B cell (primary cell): Measurements from ENCODE around the gene GAL3ST2. TPM values are rescaled to one million over a fixed set of nuclear protein-coding genes. Genes with fewer than 3 reads are reported as not detected.

Experiments used
- ATAC-seq: fragments of 200-7000 bp; cut with Tn5 transposase; one replicate; pipeline ENCODE4 v1.10.0; 2021; ENCODE audit warnings: low read depth, mild to moderate bottlenecking, moderate number of reproducible peaks, moderate library complexity
- CTCF ChIA-PET: fragments of 350-600 bp; sonication (Branson Sonifier 250); formaldehyde crosslinking; loops from one replicate; lab custom pipeline; 2021; ENCODE audit warnings: antibody characterized with exemption, inconsistent platforms; lab: Charles Lee
- POLR2A ChIA-PET: fragments of 350-600 bp; sonication (Branson Sonifier 250); formaldehyde crosslinking; loops from one replicate; lab custom pipeline; 2021; ENCODE audit warnings: antibody characterized with exemption; lab: Charles Lee
- DNase-seq: peaks from one replicate; pipeline ENCODE4 v3.0.0; 2013
- H2AFZ ChIP-seq: 2 replicates; pipeline ENCODE4 v1.6.1; 2012; ENCODE audit warnings: mild to moderate bottlenecking, low read depth, low read length; ENCODE audit not compliant: insufficient read depth, poor library complexity, severe bottlenecking
- H3K27ac ChIP-seq, 2 donors: 1 replicate in 1 of 2; 2 replicates in 1 of 2; pipeline ENCODE4 v1.5.1; 2012 to 2013; ENCODE audit warnings: low read length in 2 of 2, mild to moderate bottlenecking in 2 of 2, moderate library complexity in 1 of 2
- H3K27me3 ChIP-seq, 4 experiments: fragments of 200-600 bp in 1 of 4; sonication (generic) in 1 of 4; replicated peaks in 1 of 4; 1 replicate in 2 of 4; 2 replicates in 2 of 4; pipeline versions ENCODE4 v1.6.1 to v1.7.0; 2013 to 2016; ENCODE audit warnings: low read length in 3 of 4, mild to moderate bottlenecking in 2 of 4, mixed read lengths in 1 of 4, moderate library complexity in 1 of 4; ENCODE audit not compliant: insufficient read depth in 4 of 4, control insufficient read depth in 3 of 4; ENCODE audit errors: control extremely low read depth in 1 of 4
- H3K36me3 ChIP-seq, 2 experiments: replicated peaks in 1 of 2; 1 replicate in 1 of 2; 2 replicates in 1 of 2; pipeline versions ENCODE4 v1.6.1 to v1.7.1; 2013; ENCODE audit warnings: low read length in 1 of 2; ENCODE audit not compliant: insufficient read depth in 2 of 2, control insufficient read depth in 1 of 2; ENCODE audit errors: control extremely low read depth in 1 of 2, extremely low read depth in 1 of 2
- H3K4me1 ChIP-seq, 2 donors: fragments of 200-600 bp in 1 of 2; sonication (generic) in 1 of 2; 1 replicate in 1 of 2; 2 replicates in 1 of 2; pipeline versions ENCODE4 v1.5.1 to v1.6.1; 2013 to 2017; ENCODE audit warnings: low read length in 2 of 2; ENCODE audit not compliant: control insufficient read depth in 2 of 2, insufficient read depth in 2 of 2
- H3K4me2 ChIP-seq: replicated peaks from 2 replicates; pipeline ENCODE3; 2012; ENCODE audit warnings: mild to moderate bottlenecking, low read depth, low read length; ENCODE audit not compliant: poor library complexity, severe bottlenecking
- H3K4me3 ChIP-seq, 5 experiments: fragments of 200-600 bp in 1 of 5; sonication (generic) in 1 of 5; 1 replicate in 3 of 5; 2 replicates in 2 of 5; pipeline versions ENCODE4 v1.5.1 to v1.7.0; 2011 to 2016; ENCODE audit warnings: low read length in 4 of 5, mild to moderate bottlenecking in 4 of 5, low read depth in 2 of 5, control low read depth in 1 of 5, moderate library complexity in 1 of 5; ENCODE audit not compliant: insufficient read depth in 1 of 5; ENCODE audit errors: control extremely low read depth in 1 of 5, extremely low read depth in 1 of 5
- H3K79me2 ChIP-seq: fragments of 200-600 bp; sonication (generic); one replicate; pipeline ENCODE4 v1.6.0; 2016; ENCODE audit warnings: low read length; ENCODE audit not compliant: control insufficient read depth, insufficient read depth
- H3K9ac ChIP-seq: fragments of 200-600 bp; sonication (generic); 2 replicates; pipeline ENCODE4 v1.6.1; 2017; ENCODE audit warnings: mild to moderate bottlenecking, low read length, moderate library complexity
- H3K9me3 ChIP-seq, 3 donors: one replicate each; pipeline versions ENCODE4 v1.6.1 to v1.7.1; 2013; ENCODE audit warnings: low read length in 2 of 3; ENCODE audit not compliant: control insufficient read depth in 2 of 3, insufficient read depth in 1 of 3; ENCODE audit errors: control extremely low read depth in 1 of 3
- H4K20me1 ChIP-seq: 2 replicates; pipeline ENCODE4 v1.6.0; 2012; ENCODE audit warnings: mild to moderate bottlenecking, low read length; ENCODE audit not compliant: insufficient read depth, control insufficient read depth, poor library complexity, severe bottlenecking
- H3K27ac Mint-ChIP-seq: one replicate; pipeline ENCODE4 v1.8.0; 2021; ENCODE audit warnings: mixed read lengths
- H3K27me3 Mint-ChIP-seq: one replicate; pipeline ENCODE4 v1.8.0; 2021; ENCODE audit warnings: mixed read lengths
- H3K4me1 Mint-ChIP-seq: one replicate; pipeline ENCODE4 v1.8.0; 2021; ENCODE audit warnings: mixed read lengths
- H3K4me3 Mint-ChIP-seq: one replicate; pipeline ENCODE4 v1.8.0; 2021; ENCODE audit warnings: mixed read lengths
- H3K9me3 Mint-ChIP-seq: one replicate; pipeline ENCODE4 v1.8.0; 2022; ENCODE audit warnings: mixed read lengths; ENCODE audit not compliant: insufficient read depth
- EZH2 ChIP-seq: IDR thresholded peaks from 2 replicates; pipeline ENCODE4 v1.6.1; 2012; ENCODE audit warnings: borderline replicate concordance, low read depth, mild to moderate bottlenecking, moderate library complexity, low read length; ENCODE audit not compliant: insufficient read depth, poor library complexity, severe bottlenecking
- WGBS: methylation state at CpG from one replicate; pipeline ENCODE4 v1.1.5; 2013; ENCODE audit warnings: missing lambda C conversion rate; ENCODE audit not compliant: insufficient coverage; 5-methylcytosine and 5-hydroxymethylcytosine counted together
- intact Hi-C: fragments of 100-400 bp; cut with micrococcal nuclease; formaldehyde crosslinking; loops from one replicate; pipeline ENCODE4 v1.10.0; 2022
- polyA plus RNA-seq: library from polyadenylated mRNA; depleted of rRNA; stranded (reverse); fragments of >200 nt; gene quantifications from 2 replicates; pipeline ENCODE4 v1.2.3, GENCODE V29; 2012
- total RNA-seq, 2 donors: library from RNA; stranded (reverse); fragments of 120-200 nt in 1 of 2; gene quantifications; 1 replicate in 1 of 2; 2 replicates in 1 of 2; pipeline versions ENCODE4 v1.2.3 to v1.2.4, GENCODE V29; 2013 to 2022
- TF ChIP-seq, protein P1 (sequence below): fragments of 200-600 bp; IDR thresholded peaks from one replicate; pipeline ENCODE4 v1.8.0; 2022; ENCODE audit warnings: antibody characterized with exemption, mild to moderate bottlenecking

GAL3ST2 gene
- total and polyA plus RNA-seq, 2 donors (not counting 1 experiment from before 2014, with no cell fraction given) = 0.10 TPM; not detected in 1

DNA sequence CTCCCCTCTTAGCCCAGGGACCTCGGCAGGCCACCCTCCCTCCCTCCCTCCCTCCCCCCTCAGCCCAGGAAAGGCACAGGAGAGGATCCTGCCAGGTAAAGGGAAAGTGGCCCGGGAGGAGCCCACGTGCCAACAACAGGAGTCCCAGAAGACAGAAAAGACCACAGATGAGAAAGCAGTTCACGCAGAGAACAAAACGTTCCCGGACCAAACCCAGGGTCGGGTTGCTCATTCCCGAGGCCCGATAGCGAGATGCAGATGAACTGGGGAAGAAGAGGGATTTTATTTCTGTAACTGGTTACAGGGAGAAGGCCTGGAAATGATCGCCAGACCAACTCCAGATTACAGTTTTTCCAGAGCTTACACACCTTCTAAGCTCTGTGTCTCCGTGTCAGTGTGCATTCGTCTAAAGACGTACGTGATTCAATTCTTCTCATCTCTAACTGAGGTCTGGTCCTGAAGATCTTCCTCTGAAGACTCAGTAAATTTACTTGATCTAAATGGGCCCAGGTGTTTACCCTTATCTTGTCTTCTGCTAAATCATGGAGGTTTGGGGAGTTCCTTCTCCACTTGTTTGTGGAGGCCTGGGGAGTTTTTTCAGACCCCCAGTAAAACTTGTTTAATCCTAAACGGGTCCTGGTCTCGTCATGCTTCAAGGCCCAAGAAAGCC lies 31.6 kb downstream of the GAL3ST2 start:
- no peak overlapping the region for H3K27ac Mint-ChIP-seq
- peaks cover 8% of the 10 kb centered on the region for H3K27me3 Mint-ChIP-seq
- Histone ChIP-seq H3K4me2 (no peak overlapping the region), H3K27me3 (peaks cover 0 to 13% (median 10%) of the 10 kb centered on the region in 4 experiments), H3K9me3 (no peaks in the 10 kb centered on the region), H3K79me2 (no peaks in the 10 kb centered on the region), H3K27ac (no peak overlapping the region), H3K4me3 (no peak overlapping the region), H2AFZ (no peak overlapping the region), H3K9ac (no peak overlapping the region), H3K36me3 (no peaks in the 10 kb centered on the region), H4K20me1 (no peaks in the 10 kb centered on the region), H3K4me1 (peaks cover 12 to 16% of the 10 kb centered on the region in 2 donors)
- 89% methylated on average over 16 of the region's 17 CpGs for WGBS
- peaks cover 17% of the 10 kb centered on the region for H3K4me1 Mint-ChIP-seq
- ATAC-seq (no peak), DNase-seq (no peak)
- H3K9me3 Mint-ChIP-seq = no peaks in the 10 kb centered on the region
- intact Hi-C loops = no loop called here
- H3K4me3 Mint-ChIP-seq = no peak overlapping the region
- CTCF ChIA-PET = no interaction called here
- POLR2A ChIA-PET = no interaction called here
- TF ChIP-seq, protein P1, sequence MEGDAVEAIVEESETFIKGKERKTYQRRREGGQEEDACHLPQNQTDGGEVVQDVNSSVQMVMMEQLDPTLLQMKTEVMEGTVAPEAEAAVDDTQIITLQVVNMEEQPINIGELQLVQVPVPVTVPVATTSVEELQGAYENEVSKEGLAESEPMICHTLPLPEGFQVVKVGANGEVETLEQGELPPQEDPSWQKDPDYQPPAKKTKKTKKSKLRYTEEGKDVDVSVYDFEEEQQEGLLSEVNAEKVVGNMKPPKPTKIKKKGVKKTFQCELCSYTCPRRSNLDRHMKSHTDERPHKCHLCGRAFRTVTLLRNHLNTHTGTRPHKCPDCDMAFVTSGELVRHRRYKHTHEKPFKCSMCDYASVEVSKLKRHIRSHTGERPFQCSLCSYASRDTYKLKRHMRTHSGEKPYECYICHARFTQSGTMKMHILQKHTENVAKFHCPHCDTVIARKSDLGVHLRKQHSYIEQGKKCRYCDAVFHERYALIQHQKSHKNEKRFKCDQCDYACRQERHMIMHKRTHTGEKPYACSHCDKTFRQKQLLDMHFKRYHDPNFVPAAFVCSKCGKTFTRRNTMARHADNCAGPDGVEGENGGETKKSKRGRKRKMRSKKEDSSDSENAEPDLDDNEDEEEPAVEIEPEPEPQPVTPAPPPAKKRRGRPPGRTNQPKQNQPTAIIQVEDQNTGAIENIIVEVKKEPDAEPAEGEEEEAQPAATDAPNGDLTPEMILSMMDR = no peak
- TF ChIP-seq EZH2 = no peak

DNA sequence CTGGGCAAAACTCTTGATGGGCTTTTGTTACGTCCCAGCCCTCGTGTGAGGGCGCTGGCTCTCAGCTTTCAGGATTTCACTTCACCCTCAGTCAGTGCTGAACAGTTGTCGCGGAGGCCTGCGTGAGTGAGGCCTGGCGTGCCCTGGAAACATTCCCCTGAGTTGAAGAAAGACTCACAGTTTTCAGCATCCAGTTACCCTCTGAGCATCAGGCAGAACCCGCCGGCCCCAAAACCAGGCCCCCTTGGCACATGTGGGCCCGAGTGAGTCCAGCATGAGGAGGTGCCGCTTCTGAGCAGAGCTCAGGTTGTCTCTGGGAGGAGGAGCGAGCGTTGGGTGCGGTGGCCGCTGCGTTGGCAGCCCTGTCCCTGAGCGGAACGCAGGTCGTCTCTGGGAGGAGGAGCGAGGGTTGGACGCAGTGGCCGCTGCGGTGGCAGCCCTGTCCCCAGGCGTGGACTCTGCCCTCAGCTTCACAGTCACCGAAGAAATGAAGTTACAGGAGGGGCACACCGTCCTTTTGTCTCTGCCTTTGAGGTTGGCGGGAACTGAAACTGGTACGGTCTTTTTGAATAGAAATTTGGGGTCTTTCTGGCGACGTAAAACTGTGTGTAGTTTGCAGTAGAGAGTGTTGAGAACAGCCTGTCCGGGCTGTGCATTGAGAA lies 32.2 kb downstream of the GAL3ST2 start, which contains the start of gene NEU4:
Gene NEU4 (plus strand): TSS at position 473 of the 662 bp plus-strand sequence. CDS start 5,292 bp downstream, outside the sequence.
- Histone ChIP-seq H3K36me3 (no peaks in the 10 kb centered on the region), H3K27me3 (peaks cover 0 to 12% (median 10%) of the 10 kb centered on the region in 4 experiments), H3K4me3 (no peak within 1 kb of the TSS), H3K9me3 (no peaks in the 10 kb centered on the region), H3K27ac (no peak within 1 kb of the TSS), H3K4me1 (peaks cover 12% of the 10 kb centered on the region in 2 donors), H2AFZ (no peak within 1 kb of the TSS), H4K20me1 (no peaks in the 10 kb centered on the region), H3K9ac (no peak within 1 kb of the TSS), H3K79me2 (no peaks in the 10 kb centered on the region), H3K4me2 (no peak within 1 kb of the TSS)
- Mint-ChIP-seq H3K9me3 (no peaks in the 10 kb centered on the region), H3K27ac (no peak within 1 kb of the TSS), H3K27me3 (peaks cover 6% of the 10 kb centered on the region), H3K4me1 (peaks cover 18% of the 10 kb centered on the region), H3K4me3 (no peak within 1 kb of the TSS)
- DNase-seq (no peak), ATAC-seq (no peak)
- ChIA-PET CTCF (no interaction called here), POLR2A (no interaction called here)
- TF ChIP-seq, protein P1 = no peak
- intact Hi-C loops = no loop called here
- 93% methylated on average over 29 of the region's 31 CpGs for WGBS
